ENCODE data around the gene ADCY4.

ADCY4 gene

GRCh38 chr14:24291446-24292117 is 43.3 kb downstream of the ADCY4 start:
- TF ChIP-seq ARNTL (CRISPR knock-in tag; IDR thresholded peaks at IDR 0.05; ENCODE audit: borderline replicate concordance, low read depth) (no peak), ZFP30 (CRISPR knock-in tag; IDR thresholded peaks at IDR 0.05) (no peak), BACH2 (CRISPR knock-in tag; IDR thresholded peaks at IDR 0.05; ENCODE audit: borderline replicate concordance) (no peak), PATZ1 (CRISPR knock-in tag; IDR thresholded peaks at IDR 0.05; ENCODE audit: borderline replicate concordance) (no peak), OSR1 (CRISPR knock-in tag; IDR thresholded peaks at IDR 0.05) (no peak), GLIS3 (CRISPR knock-in tag; IDR thresholded peaks at IDR 0.05) (no peak), ZNF8 (CRISPR knock-in tag; IDR thresholded peaks at IDR 0.05) (no peak), SNAI2 (CRISPR knock-in tag; IDR thresholded peaks at IDR 0.05) (no peak)
- ATAC-seq = no peak

GRCh38 chr14:24290746-24291145 is 44.1 kb downstream of the ADCY4 start:
- TF ChIP-seq PPARA (CRISPR knock-in tag; IDR thresholded peaks at IDR 0.05; ENCODE audit: borderline replicate concordance) (no peak), CSDC2 (CRISPR knock-in tag; IDR thresholded peaks at IDR 0.05) (no peak), POU6F1 (CRISPR knock-in tag; IDR thresholded peaks at IDR 0.05; ENCODE audit: borderline replicate concordance, low read depth) (no peak), BACH2 (CRISPR knock-in tag; IDR thresholded peaks at IDR 0.05; ENCODE audit: borderline replicate concordance) (no peak), CREB5 (CRISPR knock-in tag; IDR thresholded peaks at IDR 0.05; ENCODE audit: low read depth) (no peak), ZNF70 (CRISPR knock-in tag; IDR thresholded peaks at IDR 0.05) (no peak), SNAI2 (CRISPR knock-in tag; IDR thresholded peaks at IDR 0.05) (no peak), ZNF8 (CRISPR knock-in tag; IDR thresholded peaks at IDR 0.05) (no peak), TSHZ2 (CRISPR knock-in tag; IDR thresholded peaks at IDR 0.05) (no peak), ARNTL (CRISPR knock-in tag; IDR thresholded peaks at IDR 0.05; ENCODE audit: borderline replicate concordance, low read depth) (no peak), OSR1 (CRISPR knock-in tag; IDR thresholded peaks at IDR 0.05) (no peak), ZNF565 (CRISPR knock-in tag; conservative IDR thresholded peaks at IDR 0.05; ENCODE audit: low read depth) (no peak)
- no peak for ATAC-seq

- ATAC-seq = no peak
- TF ChIP-seq ZFP3 (CRISPR knock-in tag; IDR thresholded peaks at IDR 0.05) = no peak
- TF ChIP-seq TCF4 (CRISPR knock-in tag; IDR thresholded peaks at IDR 0.05; ENCODE audit: borderline replicate concordance) = no peak
- TF ChIP-seq POU6F1 (CRISPR knock-in tag; IDR thresholded peaks at IDR 0.05; ENCODE audit: borderline replicate concordance, low read depth) = no peak
- TF ChIP-seq PATZ1 (CRISPR knock-in tag; IDR thresholded peaks at IDR 0.05; ENCODE audit: borderline replicate concordance) = no peak
- no peak for TF ChIP-seq TSHZ2 (CRISPR knock-in tag; IDR thresholded peaks at IDR 0.05)
- no peak for TF ChIP-seq SNAI2 (CRISPR knock-in tag; IDR thresholded peaks at IDR 0.05)
- TF ChIP-seq ZNF565 (CRISPR knock-in tag; conservative IDR thresholded peaks at IDR 0.05; ENCODE audit: low read depth) = no peak
- no peak for TF ChIP-seq RARB (CRISPR knock-in tag; IDR thresholded peaks at IDR 0.05)
- no peak for TF ChIP-seq ARNTL (CRISPR knock-in tag; IDR thresholded peaks at IDR 0.05; ENCODE audit: borderline replicate concordance, low read depth)
- no peak for TF ChIP-seq CSRNP3 (CRISPR knock-in tag; IDR thresholded peaks at IDR 0.05)
- no peak for TF ChIP-seq OSR1 (CRISPR knock-in tag; IDR thresholded peaks at IDR 0.05)
Measured at GRCh38 chr14:24289649-24290280, 45.1 kb downstream of the ADCY4 start.

Measured in SK-N-SH treated with all-trans-retinoic acid at 6 μM for 48 hours (cell line).